Glutamatergic neuron (in vitro differentiated cells): Measurements from ENCODE around the gene MND1. TPM values are rescaled to one million over a fixed set of nuclear protein-coding genes. Genes with fewer than 3 reads are reported as not detected.

Source experiments
- DNase-seq: peaks from one replicate; pipeline ENCODE4 v3.0.0; 2022
- H3K27ac Mint-ChIP-seq: one replicate; pipeline ENCODE4 v1.8.0; 2020; ENCODE audit warnings: mild to moderate bottlenecking, mixed read lengths, inconsistent platforms; ENCODE audit not compliant: unreplicated experiment
- H3K27me3 Mint-ChIP-seq: one replicate; pipeline ENCODE4 v1.8.0; 2020; ENCODE audit warnings: mild to moderate bottlenecking, moderate library complexity, mixed read lengths, inconsistent platforms; ENCODE audit not compliant: unreplicated experiment
- H3K36me3 Mint-ChIP-seq: one replicate; pipeline ENCODE4 v1.8.0; 2020; ENCODE audit warnings: mild to moderate bottlenecking, mixed read lengths, inconsistent platforms; ENCODE audit not compliant: unreplicated experiment
- H3K4me1 Mint-ChIP-seq: one replicate; pipeline ENCODE4 v1.8.0; 2020; ENCODE audit warnings: mild to moderate bottlenecking, low read depth, mixed read lengths, inconsistent platforms; ENCODE audit not compliant: unreplicated experiment
- H3K4me3 Mint-ChIP-seq: one replicate; pipeline ENCODE4 v1.8.0; 2020; ENCODE audit warnings: mild to moderate bottlenecking, mixed read lengths, inconsistent platforms; ENCODE audit not compliant: unreplicated experiment
- H3K9me3 Mint-ChIP-seq: one replicate; pipeline ENCODE4 v1.8.0; 2020; ENCODE audit warnings: mild to moderate bottlenecking, moderate library complexity, mixed read lengths, inconsistent platforms; ENCODE audit not compliant: unreplicated experiment
- total RNA-seq: library from RNA; stranded (reverse); fragmentation: NEBNext Ultra II Directional; extraction: Animal tissue kit (Norgen Biotek cat#: 25700); gene quantifications from one replicate; pipeline ENCODE4 v1.2.1, GENCODE V29; 2021; ENCODE audit not compliant: unreplicated experiment
- TF ChIP-seq, protein P1 (sequence below): fragments of 200-600 bp; sonication (generic); IDR thresholded peaks from one replicate; pipeline ENCODE4 v1.5.0; 2021; ENCODE audit not compliant: partially characterized antibody, unreplicated experiment

MND1 gene
- total RNA-seq, 1 donor from 2014 or later: 2.0 TPM

GRCh38 chr4:153374442-153374841 lies 30.0 kb downstream of the MND1 start:
- TF ChIP-seq, protein P1, sequence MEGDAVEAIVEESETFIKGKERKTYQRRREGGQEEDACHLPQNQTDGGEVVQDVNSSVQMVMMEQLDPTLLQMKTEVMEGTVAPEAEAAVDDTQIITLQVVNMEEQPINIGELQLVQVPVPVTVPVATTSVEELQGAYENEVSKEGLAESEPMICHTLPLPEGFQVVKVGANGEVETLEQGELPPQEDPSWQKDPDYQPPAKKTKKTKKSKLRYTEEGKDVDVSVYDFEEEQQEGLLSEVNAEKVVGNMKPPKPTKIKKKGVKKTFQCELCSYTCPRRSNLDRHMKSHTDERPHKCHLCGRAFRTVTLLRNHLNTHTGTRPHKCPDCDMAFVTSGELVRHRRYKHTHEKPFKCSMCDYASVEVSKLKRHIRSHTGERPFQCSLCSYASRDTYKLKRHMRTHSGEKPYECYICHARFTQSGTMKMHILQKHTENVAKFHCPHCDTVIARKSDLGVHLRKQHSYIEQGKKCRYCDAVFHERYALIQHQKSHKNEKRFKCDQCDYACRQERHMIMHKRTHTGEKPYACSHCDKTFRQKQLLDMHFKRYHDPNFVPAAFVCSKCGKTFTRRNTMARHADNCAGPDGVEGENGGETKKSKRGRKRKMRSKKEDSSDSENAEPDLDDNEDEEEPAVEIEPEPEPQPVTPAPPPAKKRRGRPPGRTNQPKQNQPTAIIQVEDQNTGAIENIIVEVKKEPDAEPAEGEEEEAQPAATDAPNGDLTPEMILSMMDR: no peak
- DNase-seq: no peak
- Mint-ChIP-seq H3K4me3 (no peak overlapping the region), H3K36me3 (peaks cover 6% of the 10 kb centered on the region), H3K27me3 (no peaks in the 10 kb centered on the region), H3K27ac (no peak overlapping the region), H3K9me3 (peaks cover 3% of the 10 kb centered on the region), H3K4me1 (no peaks in the 10 kb centered on the region)

DNA sequence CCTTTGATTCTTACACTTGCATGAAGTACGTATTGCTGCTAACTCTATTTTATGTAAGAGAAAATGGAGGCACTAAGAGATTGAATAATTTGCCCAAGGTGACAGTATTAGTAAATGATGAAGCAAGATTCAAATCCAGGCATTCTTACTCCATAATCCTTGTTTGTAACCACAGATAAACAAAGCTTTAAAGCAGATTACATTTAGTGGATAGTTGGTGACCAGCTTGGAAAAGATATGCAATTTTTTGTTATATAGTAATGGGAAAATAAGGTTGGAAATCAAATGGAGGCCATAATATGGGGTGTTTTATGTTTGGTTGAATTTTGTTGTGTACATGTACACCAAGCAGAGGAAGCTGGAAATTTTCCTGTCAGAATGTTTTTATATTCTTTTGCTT lies 30.8 kb downstream of the MND1 start:
- peaks cover 6% of the 10 kb centered on the region for H3K36me3 Mint-ChIP-seq
- no peak for DNase-seq
- H3K27ac Mint-ChIP-seq: no peak overlapping the region
- no peaks in the 10 kb centered on the region for H3K4me1 Mint-ChIP-seq
- no peaks in the 10 kb centered on the region for H3K27me3 Mint-ChIP-seq
- no peak overlapping the region for H3K4me3 Mint-ChIP-seq
- TF ChIP-seq, protein P1: no peak
- peaks cover 3% of the 10 kb centered on the region for H3K9me3 Mint-ChIP-seq

DNA sequence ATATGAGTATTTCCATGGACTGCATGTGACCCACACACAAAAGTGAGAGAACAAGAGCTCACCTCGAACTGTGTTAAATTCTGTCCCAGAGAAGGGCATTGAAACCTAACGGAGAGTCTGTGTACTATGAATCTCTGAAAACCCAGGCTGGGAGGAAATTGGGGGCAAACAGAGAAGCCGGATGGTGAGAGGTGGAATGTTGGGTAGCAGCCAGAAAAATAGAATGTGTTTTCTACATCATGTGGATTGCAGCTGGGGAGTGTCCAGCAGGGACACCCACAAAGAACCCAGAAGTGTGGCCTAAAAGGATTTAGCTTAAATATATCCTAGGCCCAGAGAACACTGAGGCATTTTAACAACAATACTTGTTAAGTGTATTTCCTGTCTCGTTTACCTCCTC lies 38.6 kb downstream of the MND1 start:
- no peaks in the 10 kb centered on the region for H3K9me3 Mint-ChIP-seq
- no peak for DNase-seq
- no peak overlapping the region for H3K27ac Mint-ChIP-seq
- no peak overlapping the region for H3K4me3 Mint-ChIP-seq
- no peaks in the 10 kb centered on the region for H3K4me1 Mint-ChIP-seq
- H3K27me3 Mint-ChIP-seq: peaks cover 2% of the 10 kb centered on the region
- TF ChIP-seq, protein P1: no peak
- no peaks in the 10 kb centered on the region for H3K36me3 Mint-ChIP-seq

GRCh38 chr4:153384160-153384559 lies 39.7 kb downstream of the MND1 start:
- Mint-ChIP-seq H3K27ac (no peak overlapping the region), H3K27me3 (peaks cover 2% of the 10 kb centered on the region), H3K4me3 (no peak overlapping the region), H3K36me3 (no peaks in the 10 kb centered on the region), H3K9me3 (no peaks in the 10 kb centered on the region), H3K4me1 (no peaks in the 10 kb centered on the region)
- TF ChIP-seq, protein P1: no peak
- no peak for DNase-seq

DNA sequence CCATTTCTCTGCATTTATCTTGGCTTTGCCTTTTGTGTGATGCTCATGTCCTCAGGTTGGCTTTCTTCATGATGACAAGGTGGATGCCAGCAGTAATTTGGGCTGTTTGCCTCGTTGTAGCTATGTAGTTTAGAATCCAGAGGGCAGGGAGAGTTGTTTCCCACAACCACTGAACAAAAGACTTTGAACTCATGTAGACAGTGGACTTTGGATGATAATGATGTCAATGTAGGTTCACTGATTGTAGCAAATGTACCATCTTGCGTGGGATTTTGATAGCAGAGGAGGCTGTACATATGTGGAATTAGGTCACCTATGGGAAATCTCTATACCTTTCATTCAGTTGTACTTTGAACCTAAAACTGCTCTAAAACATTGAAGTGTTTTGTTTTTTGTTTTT lies 41.3 kb downstream of the MND1 start:
- H3K4me3 Mint-ChIP-seq: no peak overlapping the region
- H3K9me3 Mint-ChIP-seq: no peaks in the 10 kb centered on the region
- TF ChIP-seq, protein P1: no peak
- no peak for DNase-seq
- peaks cover 2% of the 10 kb centered on the region for H3K27me3 Mint-ChIP-seq
- no peaks in the 10 kb centered on the region for H3K36me3 Mint-ChIP-seq
- H3K4me1 Mint-ChIP-seq: no peaks in the 10 kb centered on the region
- no peak overlapping the region for H3K27ac Mint-ChIP-seq
